HG02943 (cell line): Measurements from ENCODE around the gene CNOT3.
A peak's percentile ranks its signal among the peaks of the same experiment; 100 is the strongest.
"Not testable (repeated sequence)": the region's sequence is repeated elsewhere in the genome, so short reads cannot be mapped to it uniquely, and the experiment has no call there.

Source experiments
- ATAC-seq: cut with Tn5 transposase; IDR thresholded peaks from one replicate; pipeline ENCODE4 v1.9.1; 2021; ENCODE audit warnings: mild to moderate bottlenecking, low read depth, moderate library complexity; ENCODE audit not compliant: unreplicated experiment

The CNOT3 gene

DNA sequence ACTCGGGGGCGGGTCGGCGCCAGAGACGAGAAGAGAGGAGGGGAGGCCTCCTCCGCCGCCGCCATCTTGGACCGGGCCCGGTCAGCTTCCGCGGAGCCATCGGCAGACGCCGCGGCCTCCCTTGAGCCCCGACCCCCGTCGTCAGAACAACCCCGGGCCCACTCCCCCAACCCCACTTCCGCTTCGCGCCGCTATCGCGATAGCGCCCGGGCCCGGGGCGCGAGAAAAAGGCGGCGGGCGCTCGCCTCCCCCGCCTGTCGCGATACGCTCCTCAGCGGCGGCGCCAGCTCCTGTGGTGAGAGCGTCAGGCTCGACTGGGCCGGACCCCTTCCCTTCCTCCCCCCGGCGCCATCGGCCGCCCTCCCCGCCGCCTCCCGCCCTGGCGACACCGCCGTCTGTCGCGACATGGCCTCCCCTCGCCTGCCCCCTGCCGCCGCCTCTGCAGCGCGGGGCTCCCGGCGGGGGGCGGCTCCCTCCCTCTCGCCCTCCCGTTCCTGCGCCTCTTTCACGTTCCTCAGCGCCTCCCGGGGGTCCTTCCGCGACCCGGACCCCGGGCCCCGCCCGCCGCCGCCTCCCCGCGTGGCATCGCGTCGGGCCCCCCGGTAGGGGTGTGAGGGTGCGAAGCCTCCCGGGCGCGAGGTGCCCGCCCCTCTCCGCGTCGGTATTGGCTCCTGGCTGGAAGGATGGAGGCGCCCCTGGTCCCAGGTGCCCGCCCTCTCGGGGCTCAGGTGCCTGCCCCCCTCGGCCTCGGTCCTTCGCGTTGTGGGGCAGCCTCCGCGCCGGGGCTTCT lies at the start of gene CNOT3:
TSS of gene CNOT3 (plus strand) at position 64 of the 790 bp plus-strand sequence. CDS start 5,217 bp downstream, outside the sequence.
- ATAC-seq: no peak

- no peak for ATAC-seq
Measured at GRCh38 chr19:54094426-54095000, 43.0 kb upstream of the CNOT3 start.

- no peak for ATAC-seq
Measured at GRCh38 chr19:54095136-54095858, 42.3 kb upstream of the CNOT3 start.

GRCh38 chr19:54095859-54096616 lies 41.5 kb upstream of the CNOT3 start:
- ATAC-seq: not testable (repeated sequence)

DNA sequence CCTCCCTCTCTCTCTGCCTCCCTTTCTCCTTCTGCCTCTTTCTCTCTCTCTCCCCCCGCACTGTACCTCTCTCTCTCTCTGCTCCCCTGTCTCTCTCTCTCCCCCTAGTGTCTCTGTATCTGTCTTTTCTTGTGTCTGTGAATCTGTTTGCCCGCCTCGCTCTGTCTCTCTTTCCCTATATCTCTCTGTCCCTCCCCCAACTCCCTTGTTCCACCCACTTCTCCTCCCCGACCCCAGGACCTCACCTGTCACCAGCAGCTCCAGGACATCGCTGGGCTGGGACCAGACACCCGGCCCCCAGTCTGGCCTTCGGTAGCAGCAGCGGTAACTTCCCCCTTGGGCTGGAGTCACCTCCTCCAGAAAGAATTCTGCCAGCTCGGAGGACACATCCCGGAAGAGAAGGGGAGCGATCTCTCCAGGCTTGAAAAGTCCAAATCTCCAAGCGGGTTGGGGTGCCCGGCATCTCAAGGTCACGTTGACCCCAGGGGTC lies 40.9 kb upstream of the CNOT3 start:
- no peak for ATAC-seq

DNA sequence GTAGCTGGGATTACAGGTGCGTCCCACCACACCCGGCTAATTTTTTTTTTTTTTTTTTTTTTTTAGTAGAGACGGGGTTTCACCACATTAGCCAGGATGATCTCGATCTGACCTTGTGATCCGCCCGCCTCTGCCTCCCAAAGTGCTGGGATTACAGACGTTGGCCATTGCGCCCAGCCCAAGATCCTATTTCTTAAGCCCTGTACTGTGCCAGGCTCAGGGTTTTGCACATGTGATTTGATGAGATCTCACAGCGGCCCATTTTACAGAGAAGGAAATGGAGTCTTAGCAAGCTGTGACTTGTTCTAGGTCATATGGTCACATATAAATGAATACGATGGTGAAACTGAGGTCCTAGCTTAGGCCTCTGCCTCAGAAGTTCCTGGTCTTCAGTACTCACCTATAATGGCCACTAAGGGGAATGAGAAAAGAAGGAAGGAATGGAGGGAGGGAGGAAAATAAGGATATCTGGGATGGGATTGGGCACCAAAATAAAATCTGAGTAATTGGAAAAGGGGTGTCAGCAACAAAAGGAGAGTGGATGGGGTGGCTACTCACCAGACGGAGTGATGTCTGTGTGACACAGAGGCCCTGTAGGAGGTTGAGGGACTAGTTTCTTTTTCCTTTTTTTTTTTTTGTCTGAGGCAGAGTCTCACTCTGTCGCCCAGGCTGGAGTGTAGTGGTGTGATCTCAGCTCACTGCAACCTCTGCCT lies 38.2 kb upstream of the CNOT3 start:
- no peak for ATAC-seq

- ATAC-seq: not testable (repeated sequence)
Measured at GRCh38 chr19:54099903-54100255, 37.7 kb upstream of the CNOT3 start.

DNA sequence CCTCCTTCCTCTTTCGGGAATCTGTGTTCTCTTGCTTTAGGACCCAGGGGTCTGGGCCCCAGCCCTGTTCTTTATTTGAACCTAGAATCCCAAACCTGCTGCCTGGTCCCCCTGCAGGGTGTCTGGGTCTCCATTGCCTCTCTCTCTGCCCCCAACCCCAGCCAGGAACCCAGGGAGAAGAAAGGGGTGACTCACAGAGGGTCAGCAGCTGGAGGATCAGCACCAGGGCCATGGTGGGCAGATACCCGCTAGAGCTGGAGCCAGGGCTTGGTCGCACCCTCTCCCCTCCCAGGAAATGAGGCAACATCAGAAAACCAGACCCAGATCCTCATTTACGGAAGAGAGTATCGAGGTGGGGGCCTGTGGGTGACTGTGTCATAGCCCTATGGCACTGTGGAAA lies 37.0 kb upstream of the CNOT3 start, which contains the start of gene OSCAR:
TSS of gene OSCAR (minus strand) at position 243 of the 400 bp plus-strand sequence. CDS start at position 232, 11 bp downstream.
- ATAC-seq: no peak

GRCh38 chr19:54102421-54103169 lies 35.0 kb upstream of the CNOT3 start, which contains the start of gene NDUFA3:
TSS of gene NDUFA3 (plus strand) at chr19:54102855. CDS start at chr19:54102879, 24 bp downstream.
- peak; percentile 91 for ATAC-seq

GRCh38 chr19:54104998-54105715 lies 32.4 kb upstream of the CNOT3 start:
- no peak for ATAC-seq

DNA sequence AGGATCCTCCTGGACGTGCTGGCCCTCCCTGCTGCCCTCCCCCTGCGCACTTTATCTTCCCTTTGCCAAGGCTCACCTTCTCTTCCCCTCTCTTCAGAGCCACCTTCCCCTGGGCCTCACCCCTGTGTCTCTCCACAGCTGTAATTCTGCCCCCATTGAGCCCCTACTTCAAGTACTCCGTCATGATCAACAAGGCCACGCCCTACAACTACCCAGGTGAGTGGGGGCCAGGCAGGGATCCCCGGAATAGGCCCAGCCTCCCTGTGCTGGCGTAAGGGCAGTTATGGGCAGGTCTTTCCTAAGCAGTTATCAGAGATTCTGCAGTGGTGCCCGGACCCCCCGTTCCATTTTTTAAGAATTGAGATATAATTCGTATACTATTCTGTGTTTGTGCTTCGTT lies 31.8 kb upstream of the CNOT3 start:
- ATAC-seq: no peak

- ATAC-seq: no peak
Measured at GRCh38 chr19:54106716-54107115, 30.8 kb upstream of the CNOT3 start.

- ATAC-seq: no peak
Measured at GRCh38 chr19:54107876-54108490, 29.6 kb upstream of the CNOT3 start.

DNA sequence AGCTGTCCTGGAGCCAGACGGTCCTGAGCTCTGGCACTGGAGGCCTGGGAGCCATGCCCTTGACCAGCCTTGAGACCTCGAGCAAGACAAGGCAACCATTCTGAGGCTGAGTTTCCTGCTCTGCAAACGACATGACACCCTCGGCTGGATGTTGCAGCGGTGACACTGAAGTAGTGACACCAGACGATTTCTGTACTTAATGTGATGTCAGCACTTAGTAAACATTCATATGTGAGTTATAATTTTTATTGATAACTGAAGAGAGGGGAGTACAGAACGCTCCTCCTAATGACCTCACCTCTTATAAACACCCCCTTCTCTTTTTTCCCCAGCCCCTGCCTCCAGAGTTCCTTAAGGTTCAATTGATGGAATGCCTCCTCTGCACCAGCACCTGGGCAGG lies 29.1 kb upstream of the CNOT3 start:
- no peak for ATAC-seq

GRCh38 chr19:54109651-54110050 lies 27.9 kb upstream of the CNOT3 start:
- no peak for ATAC-seq

DNA sequence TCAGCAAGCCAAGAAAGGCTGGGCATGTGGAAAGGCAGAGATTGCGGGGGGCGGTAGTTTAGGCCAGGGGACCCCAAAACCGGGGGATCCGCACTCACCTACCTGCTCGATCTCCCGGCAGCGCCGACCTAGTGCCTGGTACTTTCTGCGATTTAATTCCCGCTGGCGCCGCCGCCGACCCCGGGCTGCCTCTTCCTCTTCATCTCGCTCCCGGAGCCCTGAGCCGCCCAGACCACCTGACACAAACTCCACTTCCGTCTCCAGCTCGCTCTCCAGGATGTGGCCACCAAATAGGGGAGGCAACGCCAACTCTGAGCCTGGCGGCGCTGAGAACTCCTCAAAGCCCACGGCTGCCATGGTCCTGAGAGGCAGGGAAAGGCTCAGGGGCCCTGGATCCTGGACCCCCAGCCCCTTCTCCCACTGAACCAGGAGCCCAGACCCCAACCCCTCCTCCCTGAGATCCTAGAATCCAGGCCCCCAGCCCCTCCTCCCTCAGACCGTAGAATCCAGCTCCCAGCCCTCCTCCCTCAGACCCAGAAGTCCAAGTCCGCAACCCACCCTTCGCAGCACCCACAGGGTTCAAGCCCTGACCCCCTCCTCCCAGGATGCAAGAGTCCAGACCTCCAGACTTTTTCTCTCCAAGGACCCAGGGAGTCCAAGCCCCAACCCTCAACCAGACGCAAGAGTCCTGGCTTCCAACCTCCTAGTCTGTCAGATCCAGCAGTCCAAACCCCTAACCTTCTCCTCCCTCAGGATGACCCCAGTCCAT lies 23.0 kb upstream of the CNOT3 start:
- ATAC-seq: no peak
